Hypothalamus (tissue), 51 donors: ENCODE results near the gene CHCHD10.

ENCODE experiments used
- DNase-seq, 51 donors: peaks; one replicate each; lab custom pipeline; 2025; lab: John Stamatoyannopoulos, UW

Gene CHCHD10

DNA sequence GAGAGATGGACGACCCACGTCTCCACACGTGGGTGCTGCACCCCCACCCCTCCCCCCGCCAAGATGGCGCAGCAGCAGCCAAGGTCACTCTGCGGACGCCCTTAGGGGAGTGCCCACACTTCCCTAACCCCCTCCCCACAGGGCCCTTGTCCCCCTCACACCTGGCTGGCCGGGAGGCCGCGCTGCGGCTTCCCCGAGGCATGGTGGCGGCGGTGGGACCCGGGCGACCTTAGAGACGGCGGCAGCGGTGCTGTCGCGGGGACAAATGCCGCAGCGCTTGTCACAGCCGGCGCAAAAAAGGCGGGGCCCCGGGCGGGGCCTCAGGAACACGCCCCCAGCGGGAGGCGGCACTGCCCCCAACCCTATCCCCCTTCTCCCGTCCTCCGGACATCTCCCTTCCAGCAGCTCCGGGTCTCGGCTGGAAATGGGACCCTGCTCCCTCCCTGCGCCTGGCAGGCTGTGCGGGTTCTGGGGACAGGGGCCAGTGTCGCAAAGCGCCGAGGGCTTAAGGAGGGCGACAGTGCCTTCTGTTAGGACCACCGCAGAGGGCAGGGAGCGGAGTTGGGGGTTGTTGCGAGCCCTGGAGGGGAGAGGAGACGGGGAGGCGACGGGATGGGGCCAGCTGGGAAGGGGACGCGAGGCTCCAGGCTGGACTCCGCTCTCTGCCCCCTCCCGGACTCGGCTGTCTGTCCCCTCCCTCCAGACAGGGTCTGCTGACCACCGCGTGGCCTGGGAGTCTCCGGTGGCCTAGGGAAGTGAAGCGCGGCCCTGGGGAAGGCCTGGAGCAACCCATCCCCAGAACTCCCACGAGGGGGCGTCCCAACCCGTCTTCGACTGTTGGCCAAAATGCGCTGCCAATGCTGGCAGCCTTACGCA is at the start of gene CHCHD10:
Gene CHCHD10 (minus strand): TSS at position 300 of the 876 bp plus-strand sequence. CDS start 98 bp downstream, at position 202.
- DNase-seq = peak; percentile 48 to 91 (median 84)

DNA sequence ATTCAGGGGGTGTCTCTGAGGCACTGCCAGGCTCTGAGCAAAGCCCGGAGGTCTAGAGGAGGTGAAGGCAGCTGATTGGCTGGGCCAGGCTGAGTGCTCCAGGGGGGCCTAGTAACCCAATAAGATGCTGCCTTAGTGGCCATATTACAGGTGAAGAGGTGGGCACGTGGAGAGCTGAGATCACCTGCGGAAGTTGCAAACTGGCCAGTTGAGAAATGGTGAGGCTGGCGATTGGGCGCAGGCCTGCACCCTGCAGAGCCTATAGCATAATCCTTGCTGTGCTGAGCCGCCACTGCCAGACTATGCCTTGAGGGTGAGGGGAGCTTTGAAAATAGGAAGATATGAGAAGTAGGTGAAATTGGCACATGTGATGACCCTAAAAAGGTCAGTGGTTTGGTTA is 49.4 kb upstream of the CHCHD10 start:
- DNase-seq = no peak

DNA sequence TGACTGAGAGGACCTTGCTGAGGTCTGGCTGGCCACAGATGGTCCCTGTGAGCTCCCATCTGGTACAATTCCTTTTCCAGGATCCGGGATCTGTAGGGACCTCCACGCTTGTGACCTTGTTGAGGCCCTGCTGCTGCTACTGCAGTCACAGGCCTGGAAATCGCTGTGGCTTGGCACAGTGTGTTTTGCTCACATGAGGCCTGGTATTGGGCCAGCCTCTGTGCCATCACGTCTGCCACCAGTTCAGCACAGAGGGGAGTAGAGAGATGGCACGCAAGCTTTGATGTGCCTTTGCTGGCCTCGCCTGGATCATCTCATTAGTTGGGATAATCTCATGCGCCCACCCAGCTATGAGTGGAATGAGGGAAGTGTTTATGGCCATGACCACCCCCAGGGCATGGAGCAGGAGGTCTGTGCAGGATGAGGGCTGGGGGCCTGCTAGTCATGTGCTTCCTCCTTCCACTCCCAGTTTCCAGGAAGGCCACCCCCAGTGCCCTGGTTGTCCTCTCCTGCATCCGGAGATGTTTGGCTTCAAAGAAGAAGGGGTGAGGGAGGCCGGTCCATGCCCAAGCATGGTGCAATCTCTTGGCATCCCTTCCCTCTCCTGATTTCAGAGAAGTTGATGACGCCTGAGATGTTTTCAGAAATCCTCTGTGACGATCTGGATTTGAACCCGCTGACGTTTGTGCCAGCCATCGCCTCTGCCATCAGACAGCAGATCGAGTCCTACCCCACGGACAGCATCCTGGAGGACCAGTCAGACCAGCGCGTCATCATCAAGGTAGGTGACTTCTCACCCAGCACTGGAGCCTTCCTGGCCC is 48.6 kb upstream of the CHCHD10 start:
- peak in 17 of 51 donors; percentile 12 to 52 (median 26) for DNase-seq

DNA sequence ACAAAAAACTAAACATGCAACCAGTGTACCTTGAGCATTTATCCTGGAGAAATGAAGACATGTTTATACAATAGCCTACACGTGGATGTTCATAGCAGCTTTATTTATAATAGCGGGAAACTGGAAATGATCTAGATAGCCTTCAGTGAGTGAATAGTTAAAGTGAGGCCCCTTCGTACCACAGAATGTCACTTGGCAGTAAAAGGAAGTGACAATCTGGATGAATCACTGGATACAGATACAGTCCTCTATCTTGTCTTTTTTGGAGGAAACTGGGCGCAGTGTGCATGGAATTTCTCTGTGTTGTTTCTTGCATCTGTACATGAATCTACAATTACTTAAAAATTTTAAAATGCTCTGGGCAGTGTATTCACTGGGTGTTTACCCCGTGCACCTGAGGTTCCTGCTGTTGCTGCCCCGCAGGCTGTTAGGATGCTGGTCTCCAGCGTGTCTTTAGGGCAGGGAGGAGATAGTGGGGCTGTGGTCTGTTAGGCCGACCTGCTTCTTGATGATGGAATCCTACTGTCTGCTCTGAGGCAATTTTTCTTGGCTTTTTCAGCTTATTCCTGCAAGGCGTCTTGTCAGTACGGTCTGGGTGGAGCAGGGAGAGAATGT is 47.9 kb upstream of the CHCHD10 start:
- no peak for DNase-seq

DNA sequence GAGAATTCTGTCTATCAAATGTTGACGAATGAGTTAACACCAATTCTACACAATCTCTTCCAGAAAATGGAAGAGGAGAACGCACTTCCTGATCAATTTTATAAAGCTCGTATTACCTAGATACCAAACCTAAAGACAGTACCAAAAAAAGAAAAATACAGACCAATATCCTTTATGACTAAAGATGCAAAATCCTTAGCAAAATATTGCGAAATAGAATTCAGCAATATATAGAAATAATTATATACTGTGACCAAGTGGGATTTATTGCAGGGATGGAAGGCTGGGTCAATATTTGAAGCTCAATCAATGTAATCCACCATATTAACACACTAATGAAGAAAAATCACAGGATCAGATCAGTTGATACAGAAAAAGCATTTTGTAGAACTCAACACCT is 44.6 kb upstream of the CHCHD10 start:
- DNase-seq = no peak

DNA sequence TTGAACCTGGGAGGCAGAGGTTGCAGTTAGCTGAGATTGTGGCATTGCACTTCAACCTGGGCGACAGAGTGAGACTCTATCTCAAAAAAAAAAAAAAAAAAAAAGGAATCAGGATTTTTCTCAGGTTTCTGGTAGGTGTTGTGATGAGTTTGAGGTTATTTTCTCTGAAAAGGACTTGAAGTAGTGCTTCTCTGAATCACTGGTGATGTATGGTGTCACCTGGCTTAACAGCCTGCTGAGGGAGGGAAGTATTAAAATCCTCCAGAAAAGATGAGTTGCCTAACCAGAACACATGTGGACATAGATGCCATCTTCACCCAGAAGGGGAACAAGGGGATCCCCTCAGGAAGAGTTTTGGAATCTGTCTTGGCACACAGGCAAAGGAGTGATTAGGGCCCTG is 39.1 kb upstream of the CHCHD10 start:
- DNase-seq = no peak

DNA sequence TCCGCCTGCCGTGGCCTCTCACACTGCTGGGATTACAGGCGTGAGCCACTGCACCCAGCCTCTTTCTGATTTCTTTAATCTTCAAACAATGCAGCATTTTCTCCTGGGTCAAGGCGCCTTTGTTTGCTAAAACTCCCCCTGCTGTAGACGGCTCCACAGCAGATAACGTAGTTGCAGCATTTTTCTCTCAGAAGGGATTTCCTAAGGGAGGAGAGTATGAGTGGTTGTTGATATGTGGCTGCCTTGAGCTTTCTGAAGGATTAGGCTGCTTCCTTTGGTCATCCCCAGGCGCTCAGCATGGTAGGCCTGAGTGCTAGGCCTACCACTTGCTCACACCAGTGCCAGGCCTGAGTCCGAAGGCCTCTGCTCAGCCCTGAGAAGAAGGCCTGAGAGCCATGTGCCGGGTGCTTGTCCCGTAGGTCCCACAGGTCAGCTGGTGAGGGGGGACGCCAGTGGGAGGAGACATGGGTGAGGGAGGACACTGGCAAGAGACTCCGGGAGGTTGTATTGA is 37.1 kb upstream of the CHCHD10 start:
- no peak for DNase-seq

DNA sequence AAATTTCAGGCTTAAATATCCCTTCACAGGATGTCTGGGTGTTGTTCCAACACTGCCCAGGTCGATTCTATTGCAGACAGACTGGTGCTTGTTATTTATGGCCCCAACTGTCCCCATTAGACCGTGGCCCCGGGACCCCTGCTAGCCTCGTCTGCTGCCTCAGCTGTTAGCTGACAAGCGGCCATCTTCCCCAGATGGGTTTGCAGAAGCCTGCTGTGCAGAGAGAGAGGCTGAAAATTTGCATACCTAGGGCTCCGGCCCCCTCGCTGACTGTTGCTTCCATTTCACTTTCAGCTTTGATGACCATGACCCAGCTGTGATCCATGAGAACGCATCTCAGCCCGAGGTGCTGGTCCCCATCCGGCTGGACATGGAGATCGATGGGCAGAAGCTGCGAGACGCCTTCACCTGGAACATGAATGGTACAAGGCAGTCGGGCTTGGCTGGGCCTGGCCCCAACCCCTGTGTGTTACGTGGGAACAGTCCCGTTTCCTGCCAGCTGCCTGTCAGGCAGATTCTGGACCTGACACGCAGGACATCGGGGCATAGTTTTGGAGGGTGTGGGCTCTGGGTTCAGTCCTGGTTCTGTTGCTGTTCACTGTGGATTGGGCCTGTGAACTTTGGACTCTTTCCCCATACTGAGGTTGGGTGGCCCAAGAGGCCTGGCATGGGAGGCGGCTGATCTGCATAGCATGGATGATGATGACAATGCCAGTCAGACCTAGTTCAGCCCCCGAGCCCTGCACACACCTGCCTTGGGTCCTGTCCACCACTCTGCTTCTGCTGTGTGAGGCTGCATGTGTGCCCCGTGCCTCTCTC is 35.4 kb upstream of the CHCHD10 start:
- no peak for DNase-seq

DNA sequence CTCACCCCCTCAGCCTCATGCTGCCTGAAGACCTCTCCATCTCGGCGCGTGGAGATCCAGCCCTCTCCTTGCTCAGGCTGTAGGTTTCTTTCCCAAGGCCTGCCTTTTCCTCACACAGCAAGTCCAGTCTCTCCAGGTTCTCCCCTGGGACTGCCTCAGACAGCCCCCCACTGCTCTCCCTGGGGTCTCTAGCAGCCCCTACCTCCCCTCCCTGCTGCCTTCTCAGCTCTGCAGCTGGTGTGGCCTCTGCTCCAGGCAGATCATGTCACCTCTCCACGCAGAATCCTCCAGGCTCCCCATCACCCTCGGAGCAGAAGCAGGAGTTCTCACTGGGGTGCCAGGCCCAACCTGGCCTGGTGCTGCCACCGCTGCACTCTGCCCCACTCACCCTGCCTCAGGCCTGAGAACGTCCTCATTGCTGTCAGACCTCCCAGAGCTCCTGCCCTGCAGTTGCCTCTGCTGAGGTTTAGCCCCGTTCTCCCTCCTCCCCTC is 34.2 kb upstream of the CHCHD10 start:
- no peak for DNase-seq

DNA sequence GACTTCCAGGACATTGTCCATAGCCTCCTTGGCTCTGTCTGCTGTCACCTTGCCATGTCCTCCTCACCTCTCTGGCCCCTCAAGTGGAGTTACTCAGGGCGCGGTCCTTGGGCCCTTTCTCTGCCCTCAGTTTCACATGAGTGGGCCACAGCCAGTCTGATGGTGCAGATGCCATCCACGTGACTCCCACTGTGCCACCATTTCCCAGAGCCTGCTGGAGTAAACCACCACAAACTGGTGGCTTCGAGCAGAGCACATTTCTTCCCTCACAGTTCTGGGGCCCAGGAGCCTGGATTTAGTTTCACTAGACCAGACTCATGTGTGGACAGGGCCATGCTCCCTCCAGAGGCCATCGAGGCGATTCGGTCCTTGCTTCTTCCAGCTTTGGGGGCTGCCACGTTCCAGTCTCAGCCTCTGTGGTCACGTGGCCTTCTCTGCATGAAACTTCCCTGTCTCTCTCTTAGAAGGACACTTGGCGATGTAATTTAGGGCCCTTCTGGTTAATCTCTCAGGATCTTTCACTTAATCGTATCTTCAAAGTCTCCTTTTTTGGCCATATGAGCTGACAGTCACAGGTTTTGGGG is 33.6 kb upstream of the CHCHD10 start:
- no peak for DNase-seq

DNA sequence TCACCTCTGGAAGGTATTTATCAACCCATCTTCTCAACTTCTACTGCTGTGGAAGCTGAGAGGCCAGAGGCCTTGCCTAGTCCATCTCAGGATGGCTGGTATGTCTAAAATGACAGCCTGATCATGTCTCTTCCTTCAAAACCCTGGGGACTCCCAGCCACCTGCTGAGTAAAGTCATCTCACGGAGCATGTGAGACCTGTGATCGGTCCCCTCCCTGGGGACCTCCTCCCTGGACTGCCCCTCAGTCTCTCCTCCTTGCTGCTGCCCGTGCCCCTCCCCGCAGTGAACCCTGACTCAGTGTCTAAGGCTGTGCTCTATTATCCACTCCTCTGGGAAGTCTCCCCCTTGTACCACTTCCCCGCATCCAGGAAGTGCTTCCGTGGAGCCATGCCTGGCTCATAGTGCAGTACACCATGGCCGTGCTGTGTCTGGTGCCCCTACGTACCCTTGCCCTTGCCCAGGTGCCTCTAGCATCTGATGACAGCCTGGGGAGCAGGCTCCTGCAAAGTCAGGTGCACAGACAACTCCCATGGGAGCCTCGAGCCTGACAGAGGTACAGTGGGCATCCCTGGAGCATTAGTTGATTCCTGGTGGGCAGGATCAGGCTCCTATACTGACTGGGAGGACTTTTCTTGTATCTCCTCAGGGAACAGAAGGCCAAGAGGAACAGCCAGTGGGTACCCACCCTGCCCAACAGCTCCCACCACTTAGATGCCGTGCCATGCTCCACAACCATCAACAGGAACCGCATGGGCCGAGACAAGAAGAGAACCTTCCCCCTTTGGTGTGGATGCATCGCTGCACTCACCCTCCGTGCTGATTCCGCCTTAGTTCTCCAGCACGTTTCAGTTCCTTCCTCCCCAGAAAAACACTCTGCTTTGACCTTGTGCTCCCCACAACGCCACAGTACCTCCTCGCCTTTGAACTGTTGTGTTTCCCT is 32.8 kb upstream of the CHCHD10 start:
- no peak for DNase-seq

DNA sequence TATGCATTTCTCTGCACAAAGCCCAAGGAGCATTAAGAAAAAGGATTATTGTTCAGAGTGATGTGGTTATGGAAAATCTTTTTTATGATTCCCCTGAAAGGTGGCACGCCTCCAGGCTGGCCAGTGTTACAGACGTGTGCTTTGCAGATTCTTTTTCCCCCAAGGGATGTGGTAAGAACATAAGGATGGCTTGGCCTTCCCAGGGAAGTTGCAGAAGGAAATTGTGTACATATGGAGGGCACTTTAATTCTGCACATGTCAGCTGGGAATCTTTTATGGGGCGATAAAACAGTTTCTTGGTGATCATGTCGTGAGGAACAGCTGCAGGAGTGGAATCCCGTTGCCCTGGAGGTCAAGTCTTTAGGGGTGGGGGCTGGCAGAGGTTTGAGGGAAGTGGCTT is 28.7 kb upstream of the CHCHD10 start:
- DNase-seq = no peak

DNA sequence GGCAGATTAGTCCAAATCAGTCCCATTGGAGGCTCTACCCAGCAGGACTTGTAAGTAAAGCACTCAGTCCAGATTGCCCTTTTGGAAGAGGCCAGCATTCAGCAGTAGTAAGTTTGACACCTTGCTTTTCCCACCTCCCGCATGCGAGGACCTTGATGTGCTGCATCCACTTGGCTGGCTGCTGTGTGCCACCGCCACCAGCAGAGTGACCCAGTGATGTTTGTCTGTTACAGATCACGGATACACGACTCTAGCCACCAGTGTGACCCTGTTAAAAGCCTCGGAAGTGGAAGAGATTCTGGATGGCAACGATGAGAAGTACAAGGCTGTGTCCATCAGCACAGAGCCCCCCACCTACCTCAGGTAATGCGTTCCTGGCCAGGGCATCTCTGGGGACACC is 25.6 kb upstream of the CHCHD10 start:
- DNase-seq = no peak

DNA sequence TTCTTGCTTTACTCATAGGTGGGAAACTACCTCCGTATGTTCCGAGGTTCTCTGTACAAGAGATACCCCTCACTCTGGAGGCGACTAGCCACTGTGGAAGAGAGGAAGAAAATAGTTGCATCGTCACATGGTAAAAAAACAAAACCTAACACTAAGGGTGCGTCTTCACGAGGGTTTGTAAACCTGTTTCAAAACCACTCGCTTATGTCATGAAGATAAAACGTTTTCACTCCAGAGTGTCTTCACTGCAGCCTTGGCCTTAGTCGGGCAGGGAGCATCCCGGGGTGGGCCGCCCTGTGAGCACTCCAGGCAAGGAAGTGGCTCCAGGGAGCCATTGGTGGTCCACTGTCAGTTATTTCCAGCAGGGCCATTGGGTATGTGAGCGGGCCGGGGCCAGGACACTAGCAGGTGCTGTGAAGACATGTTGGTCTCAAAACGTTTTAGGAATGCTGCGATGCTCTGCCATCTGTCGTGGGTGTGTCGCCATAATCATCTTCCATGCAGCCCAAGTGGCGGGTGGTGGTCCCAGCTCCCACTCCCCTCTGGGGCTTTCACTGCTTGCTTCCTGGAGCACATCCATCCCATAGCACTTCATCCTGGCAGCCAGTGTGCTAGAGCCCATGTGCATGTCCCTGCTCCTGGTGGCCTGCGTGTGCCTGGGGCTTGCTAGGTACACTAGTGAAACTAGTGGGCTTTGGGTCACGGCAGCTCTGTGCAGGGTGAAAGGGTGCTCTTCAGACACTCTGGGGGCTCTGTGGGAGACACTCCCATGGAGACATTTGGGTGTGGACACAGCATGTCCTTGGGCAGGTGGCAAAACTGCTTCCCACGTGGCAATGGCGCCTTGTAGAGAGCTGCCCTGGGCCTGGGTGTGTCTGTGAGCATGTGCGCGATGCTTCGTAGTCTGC is 24.2 kb upstream of the CHCHD10 start:
- no peak for DNase-seq

DNA sequence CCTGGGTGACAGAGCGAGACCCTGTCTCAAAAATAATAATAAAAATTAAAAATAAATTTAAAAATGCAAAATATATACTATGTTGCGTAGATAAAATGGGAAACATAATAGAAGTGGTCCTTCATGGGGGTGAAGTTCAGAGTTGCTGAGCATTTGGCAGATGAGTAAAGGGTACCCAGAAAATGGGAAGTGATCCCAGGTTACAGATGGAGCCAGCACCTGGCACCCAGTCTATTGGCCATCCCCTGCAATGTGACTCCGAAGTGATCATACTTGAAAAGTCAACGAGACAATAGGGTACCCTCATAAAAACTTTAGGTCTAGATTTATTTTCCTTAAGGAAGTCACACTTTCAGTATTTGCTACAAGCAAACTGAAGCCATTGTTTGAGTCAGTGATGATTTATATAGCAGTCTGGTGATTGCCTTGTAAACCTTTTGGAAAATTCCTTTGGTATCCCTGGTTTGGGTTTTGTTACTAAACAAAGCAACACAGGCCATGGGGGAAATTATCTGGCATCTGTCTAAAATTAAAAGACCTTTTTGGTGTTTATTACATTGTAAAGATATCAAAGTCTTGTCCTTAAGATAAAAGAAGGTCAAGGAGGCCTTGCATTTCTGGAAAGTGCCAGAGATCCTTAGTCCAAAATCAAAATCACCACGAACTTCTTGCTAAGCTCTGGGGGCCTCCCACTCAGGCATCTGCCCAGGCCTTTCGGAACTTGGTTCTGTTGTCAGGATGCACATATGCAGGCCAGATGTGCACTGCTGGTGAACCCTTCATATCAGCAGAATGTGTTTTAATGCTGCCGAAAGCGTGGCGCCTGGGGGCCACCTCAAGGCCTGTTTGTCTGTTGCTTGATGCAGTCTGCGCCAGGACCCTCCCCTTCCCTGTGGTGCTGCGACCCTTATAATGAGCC is 23.3 kb upstream of the CHCHD10 start:
- DNase-seq = no peak

DNA sequence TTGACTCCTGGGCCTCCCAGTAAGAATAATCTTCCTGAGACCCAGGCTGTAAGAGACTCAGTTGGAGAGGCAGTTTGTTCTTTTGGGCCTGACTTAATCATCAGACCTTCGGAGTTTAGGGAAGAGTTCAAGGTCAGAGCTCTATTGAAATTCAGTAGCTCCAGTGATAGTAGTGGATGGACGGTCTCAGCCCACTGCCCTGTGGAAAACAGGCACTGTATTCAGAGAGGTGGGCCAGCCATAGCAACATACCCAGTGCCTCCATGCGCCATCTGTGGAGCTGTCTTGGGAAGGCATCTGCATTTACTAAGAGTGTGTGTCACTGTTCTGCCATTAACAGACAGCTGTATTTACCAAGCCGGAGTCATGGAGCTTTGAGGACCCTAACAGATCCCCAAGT is 21.9 kb upstream of the CHCHD10 start:
- DNase-seq = peak in 8 of 51 donors; percentile 15 to 33 (median 17)
